GM21515 (cell line): ENCODE measurements around the gene SLC6A1.

Source experiments
- ATAC-seq: cut with Tn5 transposase; IDR thresholded peaks from one replicate; pipeline ENCODE4 v1.9.1; 2021; ENCODE audit not compliant: unreplicated experiment

Gene SLC6A1

DNA sequence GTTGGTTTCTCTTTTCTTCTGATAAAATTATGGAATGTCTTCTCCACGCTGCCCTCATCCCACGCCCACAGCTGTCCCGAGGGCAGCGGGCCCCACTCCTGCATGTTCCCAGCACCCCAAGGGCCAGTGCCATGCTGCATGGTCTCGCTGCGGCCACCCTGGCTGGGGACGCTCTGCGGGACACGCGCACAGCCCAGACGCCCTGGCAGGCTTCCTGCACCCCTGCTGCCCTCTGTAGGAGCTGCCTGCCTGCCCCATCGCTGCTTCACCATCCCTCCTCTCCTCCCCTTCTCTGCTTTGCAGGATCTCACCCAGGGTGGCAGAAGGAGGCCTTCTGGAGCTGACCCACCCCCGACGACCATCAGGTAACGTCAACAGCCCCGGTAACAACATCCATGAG lies 22.8 kb downstream of the SLC6A1 start:
- ATAC-seq: no peak

DNA sequence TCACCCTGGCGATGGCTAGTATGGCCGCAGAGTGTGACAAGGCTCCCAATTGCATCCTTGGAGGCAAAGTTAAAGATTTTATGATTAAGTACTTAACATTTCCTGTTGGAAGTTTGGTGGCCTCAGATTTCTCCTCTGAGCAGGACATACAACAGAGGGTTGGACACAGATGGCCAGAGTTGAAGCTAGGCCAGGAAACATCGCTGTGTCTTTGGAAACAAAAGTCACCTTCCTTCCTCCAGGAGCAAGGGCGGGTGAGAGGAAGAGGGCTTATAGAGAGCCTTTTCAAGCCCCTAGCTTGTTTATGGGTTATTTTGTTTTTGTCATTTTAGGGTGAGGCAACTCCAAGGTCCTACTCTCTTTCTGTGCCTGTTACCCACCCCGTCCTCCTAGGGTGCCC lies 24.2 kb downstream of the SLC6A1 start:
- no peak for ATAC-seq

DNA sequence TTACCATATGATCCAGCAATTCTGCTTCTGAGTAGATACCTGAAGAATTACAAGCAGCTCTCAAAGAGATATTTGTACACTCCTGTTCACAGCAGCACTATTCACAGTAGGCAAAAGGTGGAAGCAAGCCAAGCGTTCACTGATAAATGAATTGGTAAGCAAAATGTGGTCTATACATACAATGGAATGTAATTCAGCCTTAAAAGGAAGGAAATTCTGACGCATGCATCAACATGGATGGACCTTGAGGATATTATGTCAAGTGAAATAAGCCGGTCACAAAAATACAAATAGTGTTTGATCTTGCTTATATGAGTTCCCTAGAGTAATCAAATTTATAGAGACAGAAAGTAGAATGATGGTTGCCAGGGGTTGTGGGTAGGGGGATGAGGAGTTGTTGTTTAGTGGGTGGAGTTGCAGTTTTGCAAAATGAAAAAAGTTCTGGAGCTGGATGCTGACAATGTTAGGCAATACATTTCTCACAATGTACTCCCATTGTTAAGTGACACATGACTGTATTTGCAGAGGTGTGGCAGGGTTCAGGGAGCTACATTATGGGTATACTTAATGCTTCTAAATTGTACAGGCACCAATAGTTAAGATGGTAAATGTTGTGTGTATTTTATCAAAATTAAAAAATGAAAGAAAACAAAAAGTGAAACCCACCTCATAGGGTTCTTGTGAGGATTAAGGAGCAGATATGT lies 26.7 kb downstream of the SLC6A1 start:
- ATAC-seq: no peak

DNA sequence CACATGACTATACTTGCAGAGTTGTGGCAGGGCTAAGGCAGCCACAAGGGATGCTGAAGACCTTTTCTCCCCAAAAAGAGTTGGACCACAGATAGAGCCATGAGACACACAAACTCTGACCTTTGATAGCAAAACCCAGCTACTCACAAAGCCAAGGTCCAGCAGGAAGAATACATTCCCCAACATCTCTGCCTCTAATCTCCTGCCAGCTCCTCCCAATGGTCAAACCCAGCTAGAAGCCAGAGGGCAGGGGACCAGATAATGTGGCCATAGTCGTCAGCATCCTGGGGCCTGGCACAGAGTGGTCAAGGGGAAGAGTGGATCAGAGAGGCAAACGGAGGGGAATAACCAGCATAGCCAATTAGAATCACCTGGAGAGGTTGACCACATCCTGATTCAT lies 28.2 kb downstream of the SLC6A1 start:
- no peak for ATAC-seq

DNA sequence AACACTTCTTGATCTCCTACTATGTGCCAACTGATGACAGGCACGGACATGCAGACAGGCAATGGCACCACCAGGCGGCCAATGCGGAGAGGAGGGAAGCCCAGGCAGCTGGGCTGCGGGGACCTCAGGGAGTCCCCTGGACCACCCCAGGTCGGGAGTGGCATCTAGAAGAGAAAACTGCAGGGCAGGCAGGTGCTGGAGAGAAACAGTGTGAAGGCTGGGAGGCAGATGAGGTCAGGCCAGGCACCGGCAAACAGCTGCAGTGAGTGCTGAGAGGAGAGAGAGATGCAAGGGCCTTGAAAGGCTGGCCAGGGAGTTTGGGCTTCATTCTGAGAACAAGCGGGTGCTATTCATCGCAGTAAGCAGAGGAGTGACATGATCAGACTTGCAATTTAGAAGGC lies 29.1 kb downstream of the SLC6A1 start:
- ATAC-seq: no peak

DNA sequence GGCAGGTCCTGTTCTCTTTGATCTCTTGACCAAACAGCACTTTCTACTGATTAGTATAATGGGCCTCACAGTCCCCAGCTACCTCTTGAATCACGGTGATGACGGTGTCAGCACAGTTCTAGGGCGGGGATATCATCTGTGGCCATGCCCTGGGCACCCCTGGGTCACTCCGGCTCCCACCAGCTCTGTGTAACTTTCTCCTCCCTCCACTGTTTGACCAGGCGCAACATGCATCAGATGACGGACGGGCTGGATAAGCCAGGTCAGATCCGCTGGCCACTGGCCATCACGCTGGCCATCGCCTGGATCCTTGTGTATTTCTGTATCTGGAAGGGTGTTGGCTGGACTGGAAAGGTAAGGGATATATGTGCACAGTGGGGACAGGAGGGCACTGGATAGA lies 29.6 kb downstream of the SLC6A1 start:
- no peak for ATAC-seq

DNA sequence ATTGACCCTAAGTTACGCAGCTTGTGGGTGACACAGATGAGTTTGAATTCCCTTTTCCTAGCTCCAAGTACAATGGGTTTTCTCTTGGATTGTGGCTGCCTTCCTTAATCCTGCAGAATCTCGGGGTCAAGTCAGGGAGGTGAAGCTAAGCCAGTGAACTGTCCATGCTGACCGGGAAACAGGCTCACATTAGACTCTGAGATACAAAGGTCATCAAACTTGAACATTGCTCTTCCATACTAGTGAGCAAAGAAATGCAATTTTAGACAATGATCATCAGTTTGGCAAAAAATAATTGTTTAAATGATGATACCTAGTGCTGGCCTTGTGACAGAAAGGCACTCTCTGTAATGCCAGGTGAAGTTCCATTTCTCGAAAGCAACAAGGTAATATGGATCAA lies 31.6 kb downstream of the SLC6A1 start:
- no peak for ATAC-seq

DNA sequence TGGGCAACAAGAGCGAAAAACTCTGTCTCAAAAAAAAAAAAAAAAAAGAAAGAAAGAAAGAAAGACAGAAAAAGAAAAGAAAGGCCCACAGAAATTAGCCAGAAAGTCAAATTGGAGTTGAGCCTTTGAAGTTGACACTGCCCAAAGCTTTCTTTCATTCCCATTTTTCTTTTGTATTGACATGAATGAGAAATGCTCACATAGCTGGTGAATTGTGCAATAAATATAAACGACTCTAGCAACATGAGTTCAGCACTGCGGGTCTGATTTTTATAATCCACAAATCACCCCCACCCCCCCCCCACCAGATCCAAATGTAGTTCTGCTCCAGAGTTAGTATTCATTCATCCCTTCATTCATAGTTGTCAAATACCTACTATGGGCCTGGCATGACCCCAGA lies 37.4 kb downstream of the SLC6A1 start:
- no peak for ATAC-seq

DNA sequence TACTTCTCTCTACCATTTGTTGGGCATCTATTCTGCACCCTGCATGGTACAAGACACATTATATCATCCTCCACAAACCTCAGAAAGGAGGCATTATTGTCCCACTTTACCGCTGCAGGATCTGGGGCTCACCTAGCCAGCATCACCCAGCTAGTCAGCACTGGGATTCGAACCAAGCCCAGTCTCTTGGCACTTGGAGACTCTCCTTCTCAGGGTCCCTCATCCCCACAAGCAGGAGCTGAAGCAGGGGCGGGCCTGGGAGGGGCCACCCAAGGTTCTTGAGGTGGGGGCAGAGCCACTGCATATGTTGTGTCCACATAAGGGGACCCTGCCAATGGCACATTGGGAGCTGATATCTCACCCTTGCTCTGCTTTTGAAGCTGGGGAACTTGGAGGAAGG lies 41.3 kb downstream of the SLC6A1 start:
- ATAC-seq: no peak

DNA sequence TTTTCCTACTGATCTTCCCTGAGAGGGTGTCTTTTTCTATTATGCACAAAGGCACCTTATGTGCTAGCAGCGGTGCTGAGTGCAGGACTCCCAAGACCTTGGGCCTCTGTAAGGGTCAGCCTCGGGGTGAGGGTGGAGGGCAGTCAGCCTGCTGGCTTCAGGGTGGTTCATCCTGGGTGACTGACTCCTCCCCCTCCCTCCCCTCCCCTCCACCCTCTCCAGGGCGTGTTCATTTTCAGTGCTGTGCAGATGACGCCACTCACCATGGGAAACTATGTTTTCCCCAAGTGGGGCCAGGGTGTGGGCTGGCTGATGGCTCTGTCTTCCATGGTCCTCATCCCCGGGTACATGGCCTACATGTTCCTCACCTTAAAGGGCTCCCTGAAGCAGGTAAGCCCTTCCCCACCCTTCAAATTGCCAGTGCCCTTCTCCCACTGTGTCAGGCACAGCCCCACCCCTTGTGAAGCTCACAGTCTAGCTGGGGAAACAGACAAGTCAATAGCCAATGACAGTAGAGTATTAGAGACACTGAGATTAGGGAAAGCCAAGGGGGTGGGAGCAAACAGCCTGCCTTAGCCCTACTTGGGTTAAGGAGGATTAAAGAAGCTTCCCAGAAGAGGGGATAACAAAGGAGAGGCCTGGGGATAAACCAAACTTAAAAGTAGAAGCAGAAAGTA lies 41.9 kb downstream of the SLC6A1 start:
- no peak for ATAC-seq

DNA sequence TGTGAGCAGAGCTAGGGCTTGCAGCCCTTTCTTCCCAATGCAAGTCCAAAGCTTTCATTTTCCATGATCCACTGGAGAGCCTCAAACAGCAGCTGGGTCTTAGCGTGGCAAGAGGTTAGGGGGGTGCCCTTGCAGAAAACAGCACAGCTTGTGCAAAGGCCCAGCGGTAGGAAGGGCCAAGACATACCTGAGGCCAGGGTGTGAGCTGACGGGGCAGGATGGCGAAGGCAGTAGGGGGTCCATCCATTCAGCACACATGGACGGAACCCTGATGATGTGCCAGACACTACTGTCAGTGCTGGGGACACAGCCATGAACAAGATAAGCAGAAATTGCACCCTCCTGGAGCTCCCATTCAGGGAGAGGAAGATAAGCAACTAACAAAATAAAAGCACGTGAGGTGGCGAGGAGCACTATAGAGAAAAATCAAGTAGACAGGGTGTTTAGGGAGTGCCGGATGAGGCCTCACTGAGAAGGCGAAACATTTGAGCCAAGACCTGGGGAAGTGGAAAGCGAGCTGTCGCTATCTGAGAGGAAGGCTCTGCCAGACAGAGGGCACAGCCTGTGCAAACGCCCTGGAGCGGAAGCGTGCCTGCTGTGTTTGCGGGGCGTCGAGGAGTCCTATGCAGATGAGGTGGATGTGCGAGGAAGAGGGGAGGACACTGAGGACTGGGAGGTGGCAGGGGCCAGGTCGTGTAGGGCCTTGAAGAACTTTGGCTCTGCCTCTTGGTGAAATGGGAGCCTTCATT lies 43.4 kb downstream of the SLC6A1 start:
- ATAC-seq: no peak

DNA sequence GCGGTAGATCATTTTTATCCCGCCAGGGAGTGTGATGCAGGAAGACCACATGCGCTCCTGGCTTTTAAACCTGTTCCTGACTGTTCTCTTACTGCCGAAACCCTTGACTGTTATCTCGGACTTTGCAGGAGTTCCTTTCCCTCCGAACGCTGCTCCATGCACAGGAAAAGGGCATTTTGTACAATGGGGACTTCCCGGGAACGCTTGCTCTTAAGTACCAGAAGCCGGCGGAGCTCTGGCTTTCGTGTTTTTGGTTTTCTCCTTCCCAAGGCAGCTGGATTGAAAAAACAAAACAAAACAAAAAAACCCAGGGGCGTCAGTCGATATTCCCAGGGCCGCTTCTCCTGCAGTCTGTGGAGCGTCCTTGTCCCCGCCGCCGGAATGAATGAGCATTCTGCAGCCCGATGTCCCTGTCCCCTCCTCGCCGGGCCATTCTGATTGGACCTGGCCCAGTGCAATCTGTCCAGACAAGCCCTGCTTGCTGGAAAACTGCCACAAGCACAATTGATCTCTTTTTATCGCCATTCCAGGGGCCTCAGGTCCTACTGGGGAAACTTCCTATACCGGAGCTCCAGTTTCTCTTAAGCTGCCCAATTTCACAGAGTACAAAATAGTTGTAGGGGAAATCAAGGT lies 44.8 kb downstream of the SLC6A1 start:
- no peak for ATAC-seq

DNA sequence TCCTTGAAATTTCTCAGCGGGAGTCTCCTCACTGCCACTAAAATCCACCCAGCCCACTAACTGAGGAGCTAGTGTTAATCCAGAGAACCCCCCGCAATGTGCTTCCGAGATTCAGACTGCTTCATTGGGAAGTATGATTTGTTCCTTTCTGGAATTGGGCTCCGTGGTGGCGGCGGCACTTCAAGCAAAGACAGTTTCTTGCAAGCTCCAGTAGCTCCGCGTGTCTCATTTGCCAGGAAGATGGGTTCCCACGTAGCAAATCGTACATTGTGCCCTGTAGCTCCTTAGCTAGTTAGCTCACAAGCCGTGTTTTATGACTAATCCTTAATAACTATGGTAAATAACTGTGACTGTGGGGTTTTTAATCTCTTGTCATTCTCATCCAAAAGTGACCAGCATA lies 45.4 kb downstream of the SLC6A1 start:
- ATAC-seq: no peak

DNA sequence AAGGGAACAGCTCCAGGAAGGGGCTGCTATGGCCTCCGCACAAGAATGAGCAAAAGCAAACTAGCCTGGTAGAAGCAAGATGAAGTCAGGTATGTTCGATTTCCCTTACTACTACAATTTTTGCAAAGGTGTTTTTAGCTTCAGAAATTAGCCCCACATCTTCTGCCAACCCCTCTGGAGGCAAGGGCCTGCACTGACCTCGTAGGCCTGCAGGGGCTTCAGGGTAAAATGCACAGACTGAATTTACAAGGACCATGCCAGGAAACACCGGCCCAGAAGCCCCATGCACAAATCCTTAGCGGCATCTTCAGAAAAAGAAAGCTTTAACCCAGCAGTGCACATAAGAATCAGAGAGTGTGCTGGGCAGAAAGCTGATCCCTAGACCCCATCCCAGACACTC lies 53.0 kb downstream of the SLC6A1 start:
- ATAC-seq: no peak

DNA sequence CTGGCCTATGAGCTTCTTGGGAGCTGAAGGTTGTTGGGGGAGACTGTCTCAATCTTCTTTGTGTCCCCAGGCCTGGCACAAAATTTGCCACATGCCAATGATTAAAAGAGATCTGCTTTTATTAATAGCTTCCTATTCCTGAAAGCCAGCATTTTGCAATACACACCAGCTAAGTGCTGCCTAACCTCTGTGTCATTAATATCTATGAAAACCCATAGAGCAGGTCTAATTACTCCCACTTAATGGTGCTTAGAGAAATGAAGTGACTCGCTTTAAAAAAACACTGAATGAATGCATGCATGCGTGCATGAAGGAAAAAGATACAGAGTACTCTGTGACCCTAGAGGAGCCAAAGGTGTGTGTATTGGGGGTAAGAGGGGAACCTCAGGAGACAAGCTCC lies 55.0 kb downstream of the SLC6A1 start:
- ATAC-seq: no peak

DNA sequence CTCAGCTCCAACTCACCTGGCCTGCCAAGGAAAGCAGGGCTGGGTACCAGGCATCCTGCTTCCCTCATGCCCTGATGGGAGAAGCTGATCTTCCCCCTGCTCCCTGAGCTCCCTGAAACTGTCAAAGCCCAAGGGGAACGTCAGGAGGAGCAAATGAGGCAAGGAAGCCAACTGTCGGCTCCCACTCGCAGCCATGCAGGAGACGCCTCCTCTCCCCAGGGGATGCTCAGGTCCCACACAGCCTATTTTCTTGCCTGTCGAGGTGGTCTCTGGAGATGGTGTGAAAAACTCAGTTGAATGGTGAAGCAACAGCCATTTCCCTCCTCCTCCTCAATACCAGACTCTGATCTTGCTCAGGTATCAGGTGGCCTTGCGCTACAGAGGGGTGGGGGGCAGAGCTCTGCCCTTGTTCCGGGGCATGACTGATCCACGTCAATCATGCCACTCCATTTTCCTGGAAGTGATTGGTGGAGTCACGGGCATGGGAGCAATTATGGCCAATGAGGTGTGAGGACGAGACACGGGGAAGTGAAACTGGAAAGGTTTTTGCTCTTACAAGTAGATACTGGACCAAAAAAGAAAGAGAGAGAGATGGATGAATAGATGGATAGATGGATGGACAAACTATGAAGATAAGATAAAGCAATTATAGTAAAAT lies 58.2 kb downstream of the SLC6A1 start:
- ATAC-seq: no peak

DNA sequence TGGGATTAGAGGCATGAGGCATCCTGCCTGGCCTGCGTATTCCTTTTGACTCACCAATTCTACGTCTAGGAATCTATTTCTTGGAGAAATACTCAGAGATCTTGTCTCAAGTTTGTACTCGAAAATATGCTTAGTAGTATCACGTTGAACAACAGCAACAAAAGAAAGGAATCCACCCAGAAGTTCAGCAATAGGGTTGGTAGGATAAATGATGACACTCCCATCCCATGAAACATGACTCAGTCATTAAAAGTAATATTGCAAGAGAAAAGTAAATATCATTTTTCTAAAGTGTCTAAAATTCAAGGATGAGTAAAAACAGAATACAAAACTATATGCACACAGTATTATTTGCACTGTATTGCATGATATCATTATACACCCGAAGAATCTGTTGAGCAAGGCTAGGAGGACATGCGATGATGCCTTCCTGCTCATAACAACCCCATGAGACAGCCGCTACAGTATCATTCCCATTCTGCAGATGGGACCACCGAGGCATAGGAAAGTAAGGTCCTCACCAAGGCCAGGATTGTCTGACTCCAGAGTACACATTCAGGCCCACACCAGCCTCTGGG lies 61.5 kb downstream of the SLC6A1 start:
- no peak for ATAC-seq

DNA sequence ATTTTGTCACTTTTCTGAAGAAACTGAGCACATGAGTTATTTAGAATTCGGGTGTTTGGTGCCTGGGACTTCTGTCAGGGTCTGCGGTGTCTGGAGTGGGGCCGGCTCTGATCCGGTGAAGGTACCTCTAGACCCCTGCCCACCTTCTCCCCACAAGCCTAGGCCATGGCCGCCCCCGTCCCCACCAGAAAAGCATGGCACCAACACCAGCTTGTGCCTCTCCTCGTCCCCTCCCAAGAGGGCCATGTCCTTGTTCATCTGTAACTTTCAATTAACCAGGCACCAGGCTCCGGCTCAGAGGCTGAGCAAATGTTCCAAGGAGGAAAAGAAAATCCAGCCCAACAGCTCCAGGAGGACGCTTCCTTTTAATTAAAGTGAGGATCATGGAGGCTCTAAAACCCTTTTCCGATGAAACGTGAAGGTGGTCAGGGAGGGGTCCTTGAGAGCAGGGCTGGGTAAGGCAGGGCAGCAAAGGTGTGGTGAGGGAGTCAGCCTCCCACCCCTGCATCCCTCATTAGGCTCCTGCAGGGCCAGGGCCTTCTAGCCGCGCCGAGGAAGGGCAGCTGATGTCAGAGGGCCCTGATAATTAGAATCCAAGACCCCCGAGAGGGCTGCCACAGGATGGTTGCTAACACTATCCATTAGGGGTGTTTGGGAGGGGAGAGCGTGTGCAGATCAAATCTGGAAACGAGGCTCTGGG lies 62.3 kb downstream of the SLC6A1 start:
- ATAC-seq: no peak

DNA sequence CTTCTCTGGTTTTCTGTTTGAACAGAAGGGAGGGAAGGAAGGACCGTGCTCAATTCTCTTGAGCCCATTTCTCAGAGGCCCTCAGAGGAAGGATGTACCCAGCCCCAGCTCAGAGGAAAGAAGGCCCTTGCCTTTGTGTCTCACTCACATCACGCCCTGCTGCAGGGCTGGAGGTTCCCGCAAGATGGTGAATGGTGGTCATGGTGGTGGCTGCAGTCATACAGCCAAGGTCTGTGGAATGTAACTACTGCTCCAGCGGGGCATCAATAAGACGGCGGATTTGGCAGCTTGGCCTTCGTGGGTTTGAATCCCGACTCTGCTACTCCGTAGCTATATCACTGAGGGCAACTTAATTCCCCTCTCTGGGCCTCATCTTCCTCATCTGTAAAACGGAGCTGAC lies 62.9 kb downstream of the SLC6A1 start:
- ATAC-seq: no peak

DNA sequence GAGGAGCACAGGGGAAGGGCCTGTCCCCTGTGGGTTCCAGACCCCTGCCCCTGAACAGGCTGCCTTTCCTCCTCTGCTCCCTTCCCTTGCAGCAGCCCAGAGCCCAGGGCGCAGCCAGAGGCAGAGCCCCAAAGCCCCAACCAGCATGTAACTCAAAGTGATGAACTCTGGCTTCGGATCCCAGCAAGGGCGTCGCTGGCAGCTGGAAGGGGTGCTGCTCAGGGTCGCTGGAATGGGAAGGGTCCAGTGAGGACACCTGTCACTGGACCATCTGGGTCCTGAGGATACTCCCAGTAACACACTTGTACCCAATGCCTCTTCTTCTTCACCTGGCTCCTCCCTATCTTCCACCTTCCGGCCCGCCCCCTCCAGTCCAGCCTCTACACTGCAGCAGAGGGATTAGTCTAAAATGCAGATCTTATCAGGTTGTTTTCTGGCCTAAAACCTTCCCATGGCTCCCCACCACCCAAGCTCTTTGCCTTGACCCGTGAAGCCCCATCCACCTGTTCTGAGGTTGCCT lies 64.0 kb downstream of the SLC6A1 start:
- ATAC-seq: no peak
